Caco-2 (cell line): ENCODE results near the gene C2orf72. TPM values are rescaled to one million over a fixed set of nuclear protein-coding genes. Genes with fewer than 3 reads are reported as not detected.

Experiments
- BruUV-seq: library from RNA; stranded (reverse); fragments of 400-500 nt; replicated peaks from 2 replicates; lab custom pipeline; 2021; lab: Mats Ljungman, UMichigan
- CTCF ChIA-PET: fragments of 300-600 bp; sonication (Branson Sonifier 250); formaldehyde crosslinking; loops from one replicate; lab custom pipeline; 2022; ENCODE audit warnings: antibody characterized with exemption; lab: Charles Lee
- POLR2A ChIA-PET: fragments of 300-600 bp; sonication (Branson Sonifier 250); formaldehyde crosslinking; loops from one replicate; lab custom pipeline; 2022; ENCODE audit warnings: antibody characterized with exemption; lab: Charles Lee
- DNase-seq, 2 experiments: peaks; one replicate each; pipeline versions ENCODE4 v3.0.0 to v3.0.0-alpha.2; 2020 to 2022
- H3K27me3 ChIP-seq: replicated peaks from 2 replicates; pipeline ENCODE4 v1.6.0; 2011; ENCODE audit warnings: low read length; ENCODE audit not compliant: control insufficient read depth, insufficient read depth
- H3K36me3 ChIP-seq: 2 replicates; pipeline ENCODE4 v1.5.1; 2011; ENCODE audit warnings: low read length; ENCODE audit not compliant: control insufficient read depth, insufficient read depth
- H3K4me1 ChIP-seq: fragments of 250-450 bp; sonication (Bioruptor Pico); 2 replicates; pipeline ENCODE4 v1.5.1; 2020; ENCODE audit warnings: mild to moderate bottlenecking
- H3K4me3 ChIP-seq: 2 replicates; pipeline ENCODE4 v1.5.1; 2011; ENCODE audit warnings: low read depth, mild to moderate bottlenecking, control low read depth, low read length
- H3K9me3 ChIP-seq: fragments of 250-450 bp; sonication (Bioruptor Pico); 2 replicates; pipeline ENCODE4 v1.5.1; 2020; ENCODE audit warnings: mild to moderate bottlenecking, moderate library complexity
- H3K27ac Mint-ChIP-seq: one replicate; pipeline ENCODE4 v1.8.0; 2022; ENCODE audit warnings: mixed read lengths; ENCODE audit not compliant: unreplicated experiment
- H3K27me3 Mint-ChIP-seq: one replicate; pipeline ENCODE4 v1.8.0; 2022; ENCODE audit warnings: mixed read lengths; ENCODE audit not compliant: insufficient read depth, unreplicated experiment
- H3K36me3 Mint-ChIP-seq: one replicate; pipeline ENCODE4 v1.8.0; 2022; ENCODE audit warnings: mild to moderate bottlenecking, mixed read lengths; ENCODE audit not compliant: insufficient read depth, unreplicated experiment
- H3K4me1 Mint-ChIP-seq: one replicate; pipeline ENCODE4 v1.8.0; 2022; ENCODE audit warnings: low read depth, mixed read lengths; ENCODE audit not compliant: unreplicated experiment
- H3K4me3 Mint-ChIP-seq: one replicate; pipeline ENCODE4 v1.8.0; 2022; ENCODE audit warnings: mild to moderate bottlenecking, moderate library complexity, mixed read lengths; ENCODE audit not compliant: unreplicated experiment
- H3K9me3 Mint-ChIP-seq: one replicate; pipeline ENCODE4 v1.8.0; 2022; ENCODE audit warnings: mixed read lengths; ENCODE audit not compliant: unreplicated experiment
- CTCF ChIP-seq, 2 experiments: fragments of 200-600 bp in 1 of 2; IDR thresholded peaks; 1 replicate in 1 of 2; 2 replicates in 1 of 2; pipeline versions ENCODE4 v1.5.1 to v1.8.0; 2011 to 2022; ENCODE audit warnings: antibody characterized with exemption in 1 of 2, control low read depth in 1 of 2, inconsistent platforms in 1 of 2, low read depth in 1 of 2, low read length in 1 of 2, mild to moderate bottlenecking in 1 of 2, moderate library complexity in 1 of 2; ENCODE audit not compliant: insufficient read depth in 1 of 2, severe bottlenecking in 1 of 2, unreplicated experiment in 1 of 2
- intact Hi-C: fragments of 100-400 bp; cut with micrococcal nuclease; formaldehyde crosslinking; loops from one replicate; pipeline ENCODE4 v1.10.0; 2022; ENCODE audit not compliant: unreplicated experiment
- total RNA-seq: library from RNA; stranded (reverse); gene quantifications from 2 replicates; pipeline ENCODE4 v1.2.3, GENCODE V29; 2022

C2orf72 gene
- total RNA-seq, 1 experiment from 2014 or later, result 105 TPM

- H3K36me3 ChIP-seq, result peaks cover 6% of the 10 kb centered on the region
- H3K9me3 ChIP-seq, result no peaks in the 10 kb centered on the region
- H3K9me3 Mint-ChIP-seq, result no peaks in the 10 kb centered on the region
- H3K4me1 Mint-ChIP-seq, result peaks cover 27% of the 10 kb centered on the region
- intact Hi-C loops, result no loop called here
- TF ChIP-seq CTCF (IDR thresholded peaks at IDR 0.05; ENCODE audit: insufficient read depth in 1 of 2, low read depth in 1 of 2, low read length in 1 of 2, severe bottlenecking in 1 of 2, unreplicated experiment in 1 of 2), result no peak
- H3K27me3 Mint-ChIP-seq, result no peaks in the 10 kb centered on the region
- BruUV-seq, result no TSS peak
- H3K4me3 Mint-ChIP-seq, result peak overlapping the region; percentile 91
- H3K36me3 Mint-ChIP-seq, result peaks cover 48% of the 10 kb centered on the region
- POLR2A ChIA-PET, result interaction anchor here (1.4 kb wide), 1 partner anchor 31 kb away, joined by 3 read pairs; no protein-coding TSS in a partner anchor
- no peak overlapping the region for H3K27ac Mint-ChIP-seq
- H3K4me3 ChIP-seq, result peak overlapping the region; percentile 86
- no peak for DNase-seq
- peaks cover 44% of the 10 kb centered on the region for H3K4me1 ChIP-seq
- H3K27me3 ChIP-seq, result no peaks in the 10 kb centered on the region
- CTCF ChIA-PET, result interaction anchor here (1.7 kb wide), 1 partner anchor 12 kb away, joined by 6 read pairs; no protein-coding TSS in a partner anchor
Observed at GRCh38 chr2:231038483-231039293, 1.4 kb downstream of the C2orf72 start.

- no peak overlapping the region for H3K27ac Mint-ChIP-seq
- no peaks in the 10 kb centered on the region for H3K9me3 Mint-ChIP-seq
- ChIA-PET CTCF (interaction anchor here (1.7 kb wide), 1 partner anchor 11 kb away, joined by 6 read pairs; no protein-coding TSS in a partner anchor), POLR2A (no interaction called here)
- TF ChIP-seq CTCF (IDR thresholded peaks at IDR 0.05; ENCODE audit: insufficient read depth in 1 of 2, low read depth in 1 of 2, low read length in 1 of 2, severe bottlenecking in 1 of 2, unreplicated experiment in 1 of 2), result no peak
- H3K36me3 Mint-ChIP-seq, result peaks cover 51% of the 10 kb centered on the region
- Histone ChIP-seq H3K9me3 (no peaks in the 10 kb centered on the region), H3K4me3 (peak overlapping the region; percentile 32), H3K27me3 (no peaks in the 10 kb centered on the region), H3K4me1 (peaks cover 41% of the 10 kb centered on the region), H3K36me3 (peaks cover 6% of the 10 kb centered on the region)
- H3K4me3 Mint-ChIP-seq, result peak overlapping the region; percentile 91
- BruUV-seq, result no TSS peak
- peaks cover 25% of the 10 kb centered on the region for H3K4me1 Mint-ChIP-seq
- intact Hi-C loops, result no loop called here
- no peak for DNase-seq
- no peaks in the 10 kb centered on the region for H3K27me3 Mint-ChIP-seq
Observed at GRCh38 chr2:231039294-231039664, 2.0 kb downstream of the C2orf72 start.

- Histone ChIP-seq H3K9me3 (no peaks in the 10 kb centered on the region), H3K36me3 (peaks cover 6% of the 10 kb centered on the region), H3K4me3 (peak overlapping the region; percentile 7; the same call in 1 of the 2 replicates), H3K27me3 (no peaks in the 10 kb centered on the region), H3K4me1 (peaks cover 35% of the 10 kb centered on the region)
- BruUV-seq, result no TSS peak
- POLR2A ChIA-PET, result no interaction called here
- TF ChIP-seq CTCF (IDR thresholded peaks at IDR 0.05; ENCODE audit: insufficient read depth in 1 of 2, low read depth in 1 of 2, low read length in 1 of 2, severe bottlenecking in 1 of 2, unreplicated experiment in 1 of 2), result no peak
- Mint-ChIP-seq H3K36me3 (peaks cover 51% of the 10 kb centered on the region), H3K27ac (peak overlapping the region; percentile 42), H3K4me1 (peaks cover 25% of the 10 kb centered on the region), H3K27me3 (no peaks in the 10 kb centered on the region), H3K9me3 (no peaks in the 10 kb centered on the region), H3K4me3 (peak overlapping the region; percentile 91)
- intact Hi-C loops, result no loop called here
- DNase-seq, result no peak
- CTCF ChIA-PET, result interaction anchor here (1.7 kb wide), 1 partner anchor 11 kb away, joined by 6 read pairs; no protein-coding TSS in a partner anchor
Observed at GRCh38 chr2:231039821-231040364, 2.6 kb downstream of the C2orf72 start.
